ENCODE data around the gene ELF4.
A peak's percentile ranks its signal among the peaks of the same experiment; 100 is the strongest.

Gene ELF4

DNA sequence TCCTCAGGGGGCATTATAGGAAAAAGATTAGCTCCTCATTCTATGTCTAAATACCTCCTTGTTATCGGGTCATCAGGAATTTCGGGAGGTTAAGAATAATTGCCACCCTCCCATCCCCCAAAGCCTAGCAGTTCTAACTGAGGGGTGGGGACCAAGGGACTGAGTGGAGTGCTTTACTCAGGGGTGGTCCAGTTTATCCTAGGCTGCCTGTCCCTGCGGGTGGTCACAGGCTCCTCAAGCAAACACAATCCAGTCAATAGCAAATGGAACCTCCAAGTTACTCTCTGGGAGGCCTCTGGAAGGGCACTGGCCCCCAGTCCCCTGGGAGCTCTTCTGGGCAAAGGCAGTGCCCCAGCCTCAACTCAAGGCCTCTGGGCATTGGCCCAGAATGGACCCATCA, 6.7 kb downstream of the ELF4 start:
- ATAC-seq (no peak), DNase-seq (no peak)
- H3K4me3 Mint-ChIP-seq, result no peak overlapping the region
- H3K36me3 Mint-ChIP-seq (ENCODE audit: low read depth), result peaks cover 6% of the 10 kb centered on the region
- H3K9me3 Mint-ChIP-seq, result no peaks in the 10 kb centered on the region
- H3K27me3 Mint-ChIP-seq, result no peaks in the 10 kb centered on the region
- H3K4me1 Mint-ChIP-seq, result peaks cover 60% of the 10 kb centered on the region
- no peak overlapping the region for H3K27ac Mint-ChIP-seq

DNA sequence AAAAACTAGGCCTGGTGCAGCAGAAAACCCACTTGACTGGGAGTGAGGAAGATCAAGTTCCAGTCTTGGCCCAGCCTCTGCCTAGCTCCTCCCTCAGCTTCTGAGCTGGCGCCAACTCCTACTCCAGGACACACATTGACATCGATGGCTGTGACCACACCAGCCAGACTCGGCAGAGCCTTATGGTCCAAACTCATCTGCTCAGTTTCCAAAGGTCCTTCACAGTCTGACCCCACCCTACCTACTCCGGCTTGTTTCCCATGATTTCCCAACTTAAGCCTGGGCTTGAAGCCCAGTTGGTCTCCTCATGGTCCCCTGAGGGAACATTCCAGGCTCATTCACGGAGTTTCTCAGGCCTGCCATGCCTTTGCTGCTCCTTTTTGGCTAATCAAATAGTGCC, 10.1 kb downstream of the ELF4 start:
- H3K27me3 Mint-ChIP-seq, result no peaks in the 10 kb centered on the region
- ATAC-seq (no peak), DNase-seq (no peak)
- no peak overlapping the region for H3K27ac Mint-ChIP-seq
- H3K4me3 Mint-ChIP-seq, result no peak overlapping the region
- peaks cover 4% of the 10 kb centered on the region for H3K36me3 Mint-ChIP-seq (ENCODE audit: low read depth)
- peaks cover 68% of the 10 kb centered on the region for H3K4me1 Mint-ChIP-seq
- H3K9me3 Mint-ChIP-seq, result no peaks in the 10 kb centered on the region

DNA sequence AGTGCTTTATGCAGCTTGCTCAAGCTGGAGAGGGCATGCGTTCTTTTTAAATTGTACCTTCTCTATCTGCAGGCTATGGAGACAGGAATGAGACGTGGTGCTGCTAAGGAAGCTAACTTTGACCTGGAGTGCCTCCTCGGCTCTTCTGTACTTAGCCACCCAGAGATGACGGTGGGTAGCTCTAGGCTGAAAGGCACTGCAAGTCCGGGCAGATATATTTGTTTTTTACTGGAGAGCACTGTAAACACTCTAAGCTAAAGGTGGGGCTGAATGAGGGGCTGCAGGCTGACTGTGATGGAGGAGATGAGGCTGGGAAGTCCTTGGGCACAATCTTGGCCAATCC, 12.1 kb downstream of the ELF4 start:
- Mint-ChIP-seq H3K4me1 (peaks cover 71% of the 10 kb centered on the region), H3K9me3 (no peaks in the 10 kb centered on the region), H3K27me3 (no peaks in the 10 kb centered on the region), H3K4me3 (no peak overlapping the region), H3K27ac (peak overlapping the region; percentile 79), H3K36me3 (ENCODE audit: low read depth) (peaks cover 4% of the 10 kb centered on the region)
- ATAC-seq (no peak), DNase-seq (no peak)

DNA sequence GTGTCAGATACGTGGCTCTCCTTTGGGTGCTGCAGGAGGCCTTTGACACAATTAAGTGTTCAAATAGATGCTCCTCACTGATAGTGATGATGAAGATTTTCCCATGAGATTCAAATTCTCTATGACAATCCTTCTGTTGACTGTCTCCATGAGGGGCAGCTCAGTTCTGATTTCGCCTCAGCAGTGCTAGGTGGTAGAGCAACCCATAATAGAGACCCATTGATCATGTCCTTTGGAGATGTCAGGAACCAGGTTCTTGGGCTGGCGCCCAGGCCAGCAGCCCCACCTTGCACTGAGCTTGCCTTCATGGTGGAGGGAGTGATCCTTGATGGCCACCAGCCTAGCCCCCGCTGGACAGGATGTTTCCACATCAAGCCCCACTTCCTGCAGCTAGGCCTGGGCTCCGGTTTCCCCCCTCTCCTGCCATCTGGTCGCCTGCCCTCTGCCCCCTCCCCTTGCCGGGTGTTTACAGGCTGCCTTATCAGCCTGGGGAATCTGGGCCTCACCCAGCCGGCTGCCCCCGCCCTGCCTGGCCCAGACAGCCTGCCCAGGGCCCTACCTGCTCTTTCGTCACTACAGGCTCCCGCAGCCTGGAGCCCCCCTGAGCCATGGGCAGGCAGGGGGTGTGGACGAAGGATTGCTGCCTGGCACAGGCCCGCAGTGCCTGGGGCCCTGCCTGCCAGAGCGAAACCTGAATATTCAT, 12.6 kb downstream of the ELF4 start:
- H3K27me3 Mint-ChIP-seq, result no peaks in the 10 kb centered on the region
- peaks cover 4% of the 10 kb centered on the region for H3K36me3 Mint-ChIP-seq (ENCODE audit: low read depth)
- ATAC-seq (peak; percentile 74), DNase-seq (no peak)
- peaks cover 72% of the 10 kb centered on the region for H3K4me1 Mint-ChIP-seq
- H3K27ac Mint-ChIP-seq, result peak overlapping the region; percentile 14
- H3K9me3 Mint-ChIP-seq, result no peaks in the 10 kb centered on the region
- H3K4me3 Mint-ChIP-seq, result no peak overlapping the region

DNA sequence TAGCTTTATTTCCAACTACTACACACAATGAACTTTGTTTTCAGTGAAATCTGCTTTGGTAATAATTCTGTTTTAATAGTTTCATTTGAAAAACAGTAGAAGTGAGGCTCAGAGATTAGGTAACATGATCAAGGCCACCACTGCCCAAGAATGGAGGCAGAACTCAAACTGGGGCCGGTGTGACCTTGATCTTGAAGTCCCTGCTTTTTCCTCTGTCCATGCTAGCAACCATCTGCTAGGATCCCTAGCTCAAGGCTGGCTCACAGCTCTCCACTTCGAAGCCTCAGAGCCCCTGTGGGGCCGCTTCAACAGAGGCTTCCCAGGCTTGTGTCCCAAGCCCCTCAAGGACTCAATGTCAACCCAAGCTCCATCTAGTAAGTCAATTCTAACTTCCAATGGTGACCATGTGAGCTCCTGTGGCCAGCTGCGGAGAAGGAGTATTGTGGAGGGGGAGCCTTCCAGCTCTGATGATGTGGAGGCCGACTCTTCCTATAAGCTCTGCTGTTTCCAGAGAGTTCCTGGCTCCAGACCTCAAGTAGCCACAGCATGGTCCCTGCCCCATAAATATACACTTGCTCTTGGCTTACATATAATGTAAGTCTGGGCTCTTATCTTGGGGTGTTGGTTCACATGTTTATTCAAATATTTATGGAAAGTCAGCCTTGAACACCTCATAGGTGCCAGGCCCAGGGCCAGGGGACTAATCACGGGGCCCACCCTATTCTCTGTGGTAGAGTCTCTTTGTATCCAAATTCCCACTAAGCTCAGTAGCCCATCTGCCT, 14.9 kb downstream of the ELF4 start:
- H3K27me3 Mint-ChIP-seq, result no peaks in the 10 kb centered on the region
- no peak overlapping the region for H3K4me3 Mint-ChIP-seq
- no peaks in the 10 kb centered on the region for H3K36me3 Mint-ChIP-seq (ENCODE audit: low read depth)
- DNase-seq, result no peak
- no peak overlapping the region for H3K27ac Mint-ChIP-seq
- peaks cover 79% of the 10 kb centered on the region for H3K4me1 Mint-ChIP-seq
- no peak for ATAC-seq
- no peaks in the 10 kb centered on the region for H3K9me3 Mint-ChIP-seq

DNA sequence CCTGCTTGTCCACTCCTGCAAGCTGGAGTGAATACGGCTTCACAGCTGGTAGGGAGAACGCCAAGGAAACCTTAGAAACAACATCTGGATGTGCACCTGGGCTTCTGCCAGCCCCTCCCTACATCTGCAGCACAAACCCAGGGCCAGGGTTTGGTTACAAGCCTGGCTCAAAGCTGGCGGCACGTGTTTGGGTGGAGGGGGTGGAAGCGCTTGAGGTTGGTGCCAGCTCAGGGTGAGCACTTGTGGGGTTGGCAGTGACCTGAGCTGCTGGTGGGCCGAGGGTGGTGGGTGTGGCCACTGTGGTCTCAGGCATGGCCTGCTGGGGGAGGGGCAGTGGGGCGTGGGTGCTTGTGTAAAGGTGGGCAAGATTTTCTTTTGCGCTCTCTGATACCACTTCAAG, 15.6 kb downstream of the ELF4 start:
- Mint-ChIP-seq H3K9me3 (no peaks in the 10 kb centered on the region), H3K4me1 (peaks cover 78% of the 10 kb centered on the region), H3K27ac (no peak overlapping the region), H3K36me3 (ENCODE audit: low read depth) (no peaks in the 10 kb centered on the region), H3K27me3 (no peaks in the 10 kb centered on the region), H3K4me3 (no peak overlapping the region)
- ATAC-seq, result no peak
- no peak for DNase-seq

DNA sequence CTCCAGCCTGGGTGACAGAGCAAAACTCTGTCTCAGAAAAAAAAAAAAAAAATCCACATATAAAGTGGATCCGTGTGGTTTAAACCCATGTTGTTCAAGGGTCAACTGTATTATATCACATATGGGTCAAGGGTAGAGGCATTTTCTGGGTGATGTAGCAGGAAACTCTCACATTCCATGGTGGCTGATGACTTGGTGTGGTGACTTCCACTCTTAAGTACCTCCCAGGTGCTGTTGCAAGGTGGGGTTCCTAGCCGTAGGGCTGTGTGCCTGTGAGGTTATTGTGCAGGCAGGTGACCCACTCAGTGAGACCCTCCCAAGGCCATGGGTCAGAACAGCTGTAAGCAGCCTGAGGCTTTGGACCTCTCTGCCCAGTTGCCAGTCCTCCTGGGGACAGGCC, 17.0 kb downstream of the ELF4 start:
- peaks cover 70% of the 10 kb centered on the region for H3K4me1 Mint-ChIP-seq
- H3K4me3 Mint-ChIP-seq, result no peak overlapping the region

DNA sequence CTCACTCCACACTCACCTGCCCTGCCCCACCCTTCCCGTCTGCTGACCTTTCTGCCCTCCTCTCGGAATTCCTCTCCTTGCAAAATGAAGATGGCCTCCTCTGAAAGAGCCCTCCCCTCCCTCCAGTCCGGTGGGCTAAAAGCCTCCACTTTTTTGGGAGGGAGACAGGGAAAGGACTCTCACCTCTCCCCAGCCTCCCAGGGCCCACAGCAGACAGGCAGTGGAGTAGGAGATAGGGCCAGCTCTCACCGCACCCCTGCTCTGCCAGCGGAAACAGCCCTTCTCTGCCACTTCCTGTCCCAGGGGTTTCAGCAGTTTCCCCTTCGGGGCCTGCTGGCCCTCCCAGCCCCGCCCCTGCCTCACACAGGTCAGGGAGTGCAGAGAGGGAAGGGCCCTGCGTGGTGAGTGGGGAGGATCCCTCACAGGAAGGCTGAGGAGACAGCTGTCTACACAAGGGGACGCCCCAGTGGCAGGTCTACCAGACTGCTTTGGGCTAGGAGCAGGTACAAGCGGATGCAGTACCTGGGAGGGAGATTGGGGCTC, 18.2 kb downstream of the ELF4 start:
- Mint-ChIP-seq H3K9me3 (no peaks in the 10 kb centered on the region), H3K4me1 (peaks cover 66% of the 10 kb centered on the region), H3K4me3 (peak overlapping the region; percentile 82), H3K36me3 (ENCODE audit: low read depth) (peaks cover 3% of the 10 kb centered on the region), H3K27ac (peak overlapping the region; percentile 86), H3K27me3 (no peaks in the 10 kb centered on the region)
- DNase-seq (peak; percentile 79), ATAC-seq (peak; percentile 99)

More for the DNA sequence above, 17.0 kb downstream of the ELF4 start:
- no peak for DNase-seq
- no peaks in the 10 kb centered on the region for H3K27me3 Mint-ChIP-seq
- H3K27ac Mint-ChIP-seq, result no peak overlapping the region
- no peaks in the 10 kb centered on the region for H3K9me3 Mint-ChIP-seq
- H3K36me3 Mint-ChIP-seq (ENCODE audit: low read depth), result no peaks in the 10 kb centered on the region
- no peak for ATAC-seq

DNA sequence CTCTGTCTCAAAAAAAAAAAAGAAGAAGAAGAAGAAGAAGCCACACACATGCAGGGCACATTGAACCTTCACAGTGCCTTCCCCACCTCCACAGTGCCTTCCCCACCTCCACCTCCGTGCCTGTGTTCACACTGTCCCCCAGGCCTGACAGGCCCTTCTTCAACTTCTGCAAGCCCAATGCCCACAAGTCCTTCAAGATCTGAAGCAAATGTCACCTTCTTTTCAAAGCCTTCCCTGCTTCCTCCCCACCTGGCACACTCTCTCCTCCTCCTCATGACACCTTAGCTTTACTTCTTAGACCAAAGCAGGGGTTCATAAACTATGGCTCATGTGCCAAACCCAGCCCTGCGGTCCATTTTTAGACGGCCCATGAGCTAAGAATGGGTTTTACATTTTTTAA, 19.9 kb downstream of the ELF4 start:
- no peak for ATAC-seq
- no peak for DNase-seq
- H3K9me3 Mint-ChIP-seq, result no peaks in the 10 kb centered on the region
- H3K4me1 Mint-ChIP-seq, result peaks cover 73% of the 10 kb centered on the region
- H3K4me3 Mint-ChIP-seq, result no peak overlapping the region
- peaks cover 3% of the 10 kb centered on the region for H3K36me3 Mint-ChIP-seq (ENCODE audit: low read depth)
- peak overlapping the region; percentile 52 for H3K27ac Mint-ChIP-seq
- no peaks in the 10 kb centered on the region for H3K27me3 Mint-ChIP-seq

DNA sequence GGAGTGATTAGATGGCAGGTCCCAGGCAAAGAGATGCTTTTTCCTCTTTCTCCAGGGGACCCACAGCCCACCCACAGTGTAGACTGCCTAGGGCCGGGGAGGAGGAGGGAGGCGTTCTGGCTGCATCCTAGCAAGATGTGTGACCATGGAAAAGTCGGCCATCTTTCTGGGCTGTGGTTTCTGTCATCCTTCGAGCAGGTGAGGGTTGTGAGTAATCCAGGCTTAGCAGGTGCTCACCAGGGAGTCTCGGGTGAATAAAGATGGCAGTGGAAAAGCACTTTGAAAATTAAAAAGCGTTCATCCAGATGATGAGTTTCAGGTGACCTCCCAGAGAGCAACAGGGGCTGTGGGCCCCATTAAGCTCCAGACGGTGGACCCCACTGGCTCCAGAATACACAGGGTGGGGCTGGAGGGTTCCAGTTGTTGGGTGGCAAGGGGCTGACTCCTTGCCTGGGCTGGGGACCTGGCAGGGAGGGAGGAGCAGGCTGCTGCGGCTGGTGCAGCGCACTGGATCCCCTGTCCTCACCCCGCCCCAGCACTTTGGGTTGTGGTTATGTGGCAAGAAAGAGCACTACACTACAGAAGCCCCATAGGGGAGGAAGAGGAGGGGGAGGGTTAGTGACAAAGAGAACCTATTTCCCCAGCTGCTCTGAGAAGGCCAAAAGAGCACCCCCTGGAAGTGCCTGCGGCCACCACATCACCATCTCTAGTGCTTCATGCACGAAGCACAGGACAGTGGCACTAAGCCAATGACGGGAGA, 23.7 kb downstream of the ELF4 start:
- H3K27me3 Mint-ChIP-seq, result no peaks in the 10 kb centered on the region
- peak; percentile 73 for ATAC-seq

DNA sequence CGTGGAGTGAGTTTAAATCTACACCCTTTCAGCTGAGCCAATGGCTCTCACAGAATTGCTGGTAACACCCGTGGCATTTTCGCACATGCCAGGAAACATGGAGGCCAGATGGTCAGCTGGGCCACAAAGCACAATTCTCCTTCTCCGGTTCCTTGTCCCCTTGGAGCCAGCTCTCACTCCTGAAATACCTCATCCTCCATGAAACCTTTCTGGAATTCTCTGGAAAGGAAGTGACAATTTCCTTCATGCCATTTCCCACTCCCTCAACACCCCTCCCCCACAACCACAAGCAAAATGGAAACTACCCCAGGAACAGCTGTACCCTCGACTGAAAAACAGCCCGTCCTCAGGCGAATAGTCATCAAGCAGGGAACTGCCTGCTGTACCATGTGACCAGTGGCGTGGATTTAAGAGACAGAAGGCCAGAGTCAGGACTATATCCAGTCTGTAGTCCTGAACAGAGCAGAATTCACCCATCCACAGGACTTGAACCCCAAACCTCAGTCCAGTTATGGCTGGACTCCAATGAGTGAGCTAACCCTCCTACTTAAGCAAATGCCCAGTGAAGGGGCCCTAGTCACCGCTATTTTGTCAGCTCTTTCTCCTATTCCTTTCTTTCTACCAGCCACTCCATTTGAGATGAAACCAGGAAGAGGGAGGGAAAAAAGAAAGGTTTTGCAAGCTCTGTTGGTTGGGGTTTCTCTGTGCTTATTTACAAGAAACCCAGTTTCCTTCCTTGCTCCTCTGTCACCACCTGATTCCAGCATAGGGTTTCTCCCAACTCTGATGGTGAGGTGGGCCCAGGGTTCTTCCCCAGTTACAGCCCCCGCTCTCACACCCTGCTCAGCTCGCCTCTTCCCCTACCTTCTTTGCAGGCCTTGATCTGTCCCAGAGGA, 24.5 kb downstream of the ELF4 start:
- Mint-ChIP-seq H3K27me3 (no peaks in the 10 kb centered on the region), H3K4me1 (peaks cover 79% of the 10 kb centered on the region), H3K27ac (peak overlapping the region; percentile 79), H3K36me3 (ENCODE audit: low read depth) (peaks cover 3% of the 10 kb centered on the region), H3K4me3 (peak overlapping the region; percentile 63), H3K9me3 (no peaks in the 10 kb centered on the region)
- DNase-seq (no peak), ATAC-seq (no peak)

More for the DNA sequence above, 23.7 kb downstream of the ELF4 start:
- H3K9me3 Mint-ChIP-seq, result no peaks in the 10 kb centered on the region
- H3K4me1 Mint-ChIP-seq, result peaks cover 76% of the 10 kb centered on the region
- DNase-seq, result peak; percentile 69
- H3K27ac Mint-ChIP-seq, result peak overlapping the region; percentile 79
- peaks cover 3% of the 10 kb centered on the region for H3K36me3 Mint-ChIP-seq (ENCODE audit: low read depth)
- H3K4me3 Mint-ChIP-seq, result peak overlapping the region; percentile 63

DNA sequence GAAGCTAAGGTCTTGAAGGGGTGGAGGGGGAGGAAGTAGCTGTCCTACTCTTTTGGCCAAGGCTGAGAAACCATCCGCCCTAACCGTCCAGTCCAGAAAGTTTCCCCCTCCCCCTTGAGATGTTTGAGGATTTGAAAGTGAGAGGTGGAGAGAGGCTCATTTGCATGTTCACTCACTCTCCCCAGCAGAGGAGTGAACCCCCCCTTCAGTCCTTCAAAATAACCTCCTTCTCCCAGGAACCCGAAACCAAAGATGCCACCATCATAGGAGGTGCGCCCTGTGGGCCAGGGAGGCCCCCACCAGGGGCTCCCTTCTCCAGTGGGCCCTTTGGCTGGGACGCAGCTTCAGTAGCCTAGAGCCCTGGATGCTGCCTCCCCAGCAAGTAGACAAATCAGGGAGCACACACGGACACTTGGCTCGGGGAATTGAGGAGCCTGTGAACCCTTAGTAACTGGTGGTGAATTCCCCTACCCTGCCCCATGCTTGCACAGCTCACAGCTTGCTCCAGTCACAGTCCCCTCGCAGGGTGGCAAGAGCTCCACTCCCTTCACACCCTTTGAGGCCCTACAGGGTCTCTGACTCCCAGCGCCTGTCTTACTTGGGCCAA, 25.6 kb downstream of the ELF4 start:
- peak; percentile 29 for ATAC-seq

DNA sequence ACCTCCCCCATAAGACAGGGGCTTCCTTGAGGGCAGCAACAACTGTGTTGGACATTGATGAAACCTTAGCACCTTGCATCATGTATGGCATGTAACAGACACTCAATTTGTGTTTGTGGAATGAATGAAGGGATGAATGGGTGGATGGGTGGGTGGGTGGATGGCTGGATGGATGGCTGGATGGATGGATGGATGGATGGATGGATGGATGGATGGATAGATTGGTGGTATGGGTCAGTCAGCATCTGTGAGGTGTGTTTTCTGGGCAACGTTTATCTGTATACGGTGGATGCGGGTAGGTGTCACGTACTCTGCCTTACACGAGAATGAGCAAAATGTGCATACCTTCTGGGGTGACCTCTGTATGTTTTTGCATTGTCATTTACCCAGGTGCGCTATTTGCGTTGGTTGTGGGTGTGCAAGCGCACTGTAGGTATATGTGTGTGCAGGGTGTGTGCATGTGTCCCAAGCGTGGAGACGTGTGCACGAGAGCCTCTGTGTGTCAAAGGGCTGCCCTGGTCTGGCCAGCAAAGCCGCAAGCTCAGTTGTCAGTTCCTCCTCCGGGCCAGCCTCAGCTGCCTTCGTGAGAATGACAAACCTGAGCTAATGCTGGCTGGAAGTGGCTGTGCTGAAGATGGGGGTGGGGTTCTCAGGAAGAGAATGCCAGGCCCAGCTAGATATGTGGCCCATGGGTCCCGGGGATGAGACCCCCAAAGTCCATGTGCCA, 26.5 kb downstream of the ELF4 start:
- no peak for DNase-seq
- Mint-ChIP-seq H3K27ac (peak overlapping the region; percentile 79), H3K27me3 (no peaks in the 10 kb centered on the region), H3K4me3 (peak overlapping the region; percentile 63), H3K9me3 (no peaks in the 10 kb centered on the region), H3K4me1 (peaks cover 71% of the 10 kb centered on the region), H3K36me3 (ENCODE audit: low read depth) (peaks cover 3% of the 10 kb centered on the region)
- ATAC-seq, result no peak

More for the DNA sequence above, 25.6 kb downstream of the ELF4 start:
- no peaks in the 10 kb centered on the region for H3K27me3 Mint-ChIP-seq
- DNase-seq, result no peak
- peaks cover 74% of the 10 kb centered on the region for H3K4me1 Mint-ChIP-seq
- peak overlapping the region; percentile 79 for H3K27ac Mint-ChIP-seq
- H3K36me3 Mint-ChIP-seq (ENCODE audit: low read depth), result peaks cover 3% of the 10 kb centered on the region
- H3K4me3 Mint-ChIP-seq, result peak overlapping the region; percentile 63
- no peaks in the 10 kb centered on the region for H3K9me3 Mint-ChIP-seq

All from activated naive CD8-positive, alpha-beta T cell treated with anti-CD3 and anti-CD28 coated beads, Interleukin-2, amount 50 U/mL, for 24 hours (primary cell).